ENCODE data around the gene STIM2.

Gene STIM2

GRCh38 chr4:27055221-27055760 is 194.7 kb downstream of the STIM2 start:
- DNase-seq = no peak

GRCh38 chr4:27056281-27056680 is 195.6 kb downstream of the STIM2 start:
- DNase-seq = no peak

GRCh38 chr4:27057053-27057452 is 196.4 kb downstream of the STIM2 start:
- no peak for DNase-seq

GRCh38 chr4:27057662-27058061 is 197.0 kb downstream of the STIM2 start:
- peak; percentile 20 for DNase-seq

- DNase-seq = no peak
These were observed 198.3 kb downstream of the STIM2 start for GRCh38 chr4:27058819-27059406.

- no peak for DNase-seq
These were observed 198.8 kb downstream of the STIM2 start for GRCh38 chr4:27059446-27059845.

GRCh38 chr4:27062256-27062655 is 201.6 kb downstream of the STIM2 start:
- DNase-seq = no peak

- no peak for DNase-seq
These were observed 205.9 kb downstream of the STIM2 start for GRCh38 chr4:27066591-27066990.

GRCh38 chr4:27068151-27068867 is 207.7 kb downstream of the STIM2 start:
- no peak for DNase-seq
